Testis (tissue), 3 donors: ENCODE results near the gene KDM4C. TPM values are rescaled to one million over a fixed set of nuclear protein-coding genes. Genes with fewer than 3 reads are reported as not detected.

Source experiments
- DNase-seq: peaks from one replicate; pipeline ENCODE4 v3.0.0-alpha.2; 2019
- H3K27ac ChIP-seq, 2 donors: fragments of 200-600 bp; sonication (generic); one replicate each; pipeline ENCODE4 v1.5.1; 2019
- H3K27me3 ChIP-seq: fragments of 200-600 bp; sonication (generic); one replicate; pipeline ENCODE4 v1.5.1; 2019
- H3K36me3 ChIP-seq: fragments of 200-600 bp; sonication (generic); one replicate; pipeline ENCODE4 v1.5.1; 2017; ENCODE audit warnings: low read depth; ENCODE audit errors: missing control alignments
- H3K4me1 ChIP-seq: fragments of 200-600 bp; sonication (generic); one replicate; pipeline ENCODE4 v1.5.1; 2019
- H3K4me3 ChIP-seq, 2 donors: fragments of 200-600 bp; sonication (generic); one replicate each; pipeline ENCODE4 v1.5.1; 2017 to 2019
- H3K9me3 ChIP-seq: fragments of 200-600 bp; sonication (generic); one replicate; pipeline ENCODE4 v1.5.1; 2017
- CTCF ChIP-seq, 3 experiments: fragments of 450-650 bp in 2 of 3; fragments of 200-600 bp in 1 of 3; sonication (generic) in 1 of 3; IDR thresholded peaks; one replicate each; pipeline ENCODE4 v1.5.1; 2016 to 2019; ENCODE audit warnings: antibody characterized with exemption in 3 of 3, mild to moderate bottlenecking in 2 of 3, moderate library complexity in 1 of 3
- POLR2A ChIP-seq: fragments of 450-650 bp; IDR thresholded peaks from one replicate; pipeline ENCODE4 v1.6.1; 2017; ENCODE audit warnings: antibody characterized with exemption, mild to moderate bottlenecking, moderate library complexity
- WGBS, 2 donors: methylation state at CpG; one replicate each; pipeline ENCODE4 v1.1.5; 2018; 5-methylcytosine and 5-hydroxymethylcytosine counted together
- intact Hi-C: fragments of 100-400 bp; cut with DNase I; formaldehyde crosslinking; loops from one replicate; pipeline ENCODE4 v1.15.1; 2023; ENCODE audit warnings: low total_unique reads
- polyA plus RNA-seq: library from polyadenylated mRNA; stranded (reverse); fragments of 350-450 nt; fragmentation: Illumina TruSeq; extraction: RNeasy Lipid Tissue Mini Kit (QIAGEN cat#74804); gene quantifications from one replicate; pipeline ENCODE4 v1.2.3, GENCODE V29; 2014; ENCODE audit warnings: low read depth, low replicate concordance; ENCODE audit not compliant: insufficient read depth
- total RNA-seq, 2 donors: library from RNA; depleted of rRNA; stranded (reverse); fragments of >200 nt; gene quantifications; one replicate each; pipeline ENCODE4 v1.2.3, GENCODE V29; 2016

KDM4C gene
- total and polyA plus RNA-seq, 3 donors from 2014 or later = 16.7 to 58.8 (median 48.8) TPM

- H3K36me3 ChIP-seq = no peaks in the 10 kb centered on the region
Observed at GRCh38 chr9:6991418-6991817, 233.6 kb downstream of the KDM4C start.

GRCh38 chr9:6996061-6996854 lies 238.5 kb downstream of the KDM4C start:
- DNase-seq = no peak
- WGBS, 2 donors = 90 to 91% methylated on average over 7 of the region's 7 CpGs
- intact Hi-C loops = no loop called here
- TF ChIP-seq CTCF (IDR thresholded peaks at IDR 0.05) = no peak
- TF ChIP-seq POLR2A = no peak
- no peaks in the 10 kb centered on the region for H3K36me3 ChIP-seq
- no peaks in the 10 kb centered on the region for H3K9me3 ChIP-seq
- H3K27me3 ChIP-seq = no peaks in the 10 kb centered on the region
- H3K4me3 ChIP-seq = no peak overlapping the region
- no peaks in the 10 kb centered on the region for H3K4me1 ChIP-seq
- H3K27ac ChIP-seq = no peak overlapping the region

More at GRCh38 chr9:6991418-6991817, 233.6 kb downstream of the KDM4C start:
- intact Hi-C loops = no loop called here
- 94 to 100% methylated on average over 1 of the region's 1 CpG for WGBS, 2 donors
- H3K27ac ChIP-seq = no peak overlapping the region
- H3K9me3 ChIP-seq = no peaks in the 10 kb centered on the region
- no peaks in the 10 kb centered on the region for H3K4me1 ChIP-seq
- TF ChIP-seq POLR2A = no peak
- no peak for TF ChIP-seq CTCF (IDR thresholded peaks at IDR 0.05)
- H3K4me3 ChIP-seq = no peak overlapping the region
- H3K27me3 ChIP-seq = no peaks in the 10 kb centered on the region
- DNase-seq = no peak

- no peaks in the 10 kb centered on the region for H3K4me1 ChIP-seq
- H3K27me3 ChIP-seq = no peaks in the 10 kb centered on the region
- intact Hi-C loops = no loop called here
- no peaks in the 10 kb centered on the region for H3K36me3 ChIP-seq
- no peaks in the 10 kb centered on the region for H3K9me3 ChIP-seq
- no peak overlapping the region for H3K27ac ChIP-seq
- no peak overlapping the region for H3K4me3 ChIP-seq
- TF ChIP-seq CTCF (IDR thresholded peaks at IDR 0.05) (no peak), POLR2A (no peak)
- 89 to 93% methylated on average over 1 of the region's 1 CpG for WGBS, 2 donors
- DNase-seq = no peak
Observed at GRCh38 chr9:6997330-6997729, 239.6 kb downstream of the KDM4C start.

GRCh38 chr9:6999794-7000193 lies 242.0 kb downstream of the KDM4C start:
- no peak overlapping the region for H3K4me3 ChIP-seq
- no peak for TF ChIP-seq CTCF (IDR thresholded peaks at IDR 0.05)
- no peak for TF ChIP-seq POLR2A
- H3K27me3 ChIP-seq = no peaks in the 10 kb centered on the region
- H3K36me3 ChIP-seq = no peaks in the 10 kb centered on the region
- no peaks in the 10 kb centered on the region for H3K4me1 ChIP-seq
- no peaks in the 10 kb centered on the region for H3K9me3 ChIP-seq
- H3K27ac ChIP-seq = no peak overlapping the region
- intact Hi-C loops = no loop called here
- WGBS, 2 donors = 78 to 79% methylated on average over 2 of the region's 2 CpGs
- no peak for DNase-seq

GRCh38 chr9:7001571-7001970 lies 243.8 kb downstream of the KDM4C start:
- H3K27ac ChIP-seq = no peak overlapping the region
- WGBS, 2 donors = 85 to 89% methylated on average over 1 of the region's 1 CpG
- H3K4me1 ChIP-seq = no peaks in the 10 kb centered on the region
- H3K9me3 ChIP-seq = no peaks in the 10 kb centered on the region
- H3K27me3 ChIP-seq = no peaks in the 10 kb centered on the region
- intact Hi-C loops = no loop called here
- no peak for TF ChIP-seq POLR2A
- no peak for TF ChIP-seq CTCF (IDR thresholded peaks at IDR 0.05)
- no peak for DNase-seq
- H3K36me3 ChIP-seq = no peaks in the 10 kb centered on the region
- H3K4me3 ChIP-seq = no peak overlapping the region
